Smooth muscle cell (in vitro differentiated cells): ENCODE results near the gene KCNK15. TPM values are rescaled to one million over a fixed set of nuclear protein-coding genes. Genes with fewer than 3 reads are reported as not detected.
"Not testable (repeated sequence)": the region's sequence is repeated elsewhere in the genome, so short reads cannot be mapped to it uniquely, and the experiment has no call there.

Experiments
- DNase-seq: peaks from one replicate; lab custom pipeline; 2025; ENCODE audit not compliant: unreplicated experiment; lab: John Stamatoyannopoulos, UW
- H2AFZ ChIP-seq: fragments of 200-600 bp; sonication (generic); 2 replicates; pipeline ENCODE4 v1.6.0; 2016; ENCODE audit warnings: antibody characterized with exemption, low read depth, mild to moderate bottlenecking
- H3F3A ChIP-seq: fragments of 200-600 bp; sonication (generic); 2 replicates; pipeline ENCODE4 v1.6.0; 2017; ENCODE audit warnings: antibody characterized with exemption, low read depth
- H3K27ac ChIP-seq: fragments of 200-600 bp; sonication (generic); 2 replicates; pipeline ENCODE4 v1.5.1; 2016; ENCODE audit warnings: low read depth, mild to moderate bottlenecking
- H3K27me3 ChIP-seq: fragments of 200-600 bp; sonication (generic); 2 replicates; pipeline ENCODE4 v1.6.1; 2016; ENCODE audit warnings: low read depth, mild to moderate bottlenecking
- H3K36me3 ChIP-seq: fragments of 200-600 bp; sonication (generic); 2 replicates; pipeline ENCODE4 v1.5.1; 2016; ENCODE audit warnings: low read depth
- H3K4me1 ChIP-seq: fragments of 200-600 bp; sonication (generic); 2 replicates; pipeline ENCODE4 v1.5.1; 2016; ENCODE audit warnings: low read depth
- H3K4me2 ChIP-seq: fragments of 200-600 bp; sonication (generic); 2 replicates; pipeline ENCODE4 v1.6.0; 2016; ENCODE audit warnings: mild to moderate bottlenecking
- H3K4me3 ChIP-seq: fragments of 200-600 bp; sonication (generic); 2 replicates; pipeline ENCODE4 v1.5.1; 2016; ENCODE audit warnings: mild to moderate bottlenecking
- H3K79me2 ChIP-seq: fragments of 200-600 bp; sonication (generic); 2 replicates; pipeline ENCODE4 v1.6.0; 2016; ENCODE audit warnings: low read depth, mild to moderate bottlenecking
- H3K9ac ChIP-seq: fragments of 200-600 bp; sonication (generic); 2 replicates; pipeline ENCODE4 v1.6.0; 2016; ENCODE audit warnings: low read depth
- H3K9me3 ChIP-seq: fragments of 200-600 bp; sonication (generic); replicated peaks from 2 replicates; pipeline ENCODE4 v1.5.1; 2016; ENCODE audit warnings: low read depth
- H4K20me1 ChIP-seq: fragments of 200-600 bp; sonication (generic); 2 replicates; pipeline ENCODE4 v1.6.0; 2016; ENCODE audit warnings: low read depth
- CTCF ChIP-seq: fragments of 200-600 bp; sonication (generic); IDR thresholded peaks from 2 replicates; pipeline ENCODE4 v1.5.1; 2017; ENCODE audit warnings: borderline replicate concordance, mild to moderate bottlenecking, antibody characterized with exemption; ENCODE audit not compliant: insufficient read depth, poor library complexity, severe bottlenecking
- WGBS: methylation state at CpG from one replicate; pipeline ENCODE4 v1.1.7; 2016; ENCODE audit warnings: low lambda C conversion rate; 5-methylcytosine and 5-hydroxymethylcytosine counted together
- polyA plus RNA-seq: library from polyadenylated mRNA; unstranded; fragments of >200 nt; fragmentation: Nextera tagmentation; extraction: Ambion mirVana; gene quantifications from 2 replicates; pipeline ENCODE4 v1.2.1, GENCODE V29; 2016
- total RNA-seq: library from RNA; depleted of rRNA; stranded (reverse); fragments of >200 nt; gene quantifications from 2 replicates; pipeline ENCODE4 v1.2.3, GENCODE V29; 2014

KCNK15 gene
- total RNA-seq (0.54 TPM in 1 of 2 replicates, not detected in the other), polyA plus RNA-seq (0.06 and 0.24 TPM in 2 replicates)

DNA sequence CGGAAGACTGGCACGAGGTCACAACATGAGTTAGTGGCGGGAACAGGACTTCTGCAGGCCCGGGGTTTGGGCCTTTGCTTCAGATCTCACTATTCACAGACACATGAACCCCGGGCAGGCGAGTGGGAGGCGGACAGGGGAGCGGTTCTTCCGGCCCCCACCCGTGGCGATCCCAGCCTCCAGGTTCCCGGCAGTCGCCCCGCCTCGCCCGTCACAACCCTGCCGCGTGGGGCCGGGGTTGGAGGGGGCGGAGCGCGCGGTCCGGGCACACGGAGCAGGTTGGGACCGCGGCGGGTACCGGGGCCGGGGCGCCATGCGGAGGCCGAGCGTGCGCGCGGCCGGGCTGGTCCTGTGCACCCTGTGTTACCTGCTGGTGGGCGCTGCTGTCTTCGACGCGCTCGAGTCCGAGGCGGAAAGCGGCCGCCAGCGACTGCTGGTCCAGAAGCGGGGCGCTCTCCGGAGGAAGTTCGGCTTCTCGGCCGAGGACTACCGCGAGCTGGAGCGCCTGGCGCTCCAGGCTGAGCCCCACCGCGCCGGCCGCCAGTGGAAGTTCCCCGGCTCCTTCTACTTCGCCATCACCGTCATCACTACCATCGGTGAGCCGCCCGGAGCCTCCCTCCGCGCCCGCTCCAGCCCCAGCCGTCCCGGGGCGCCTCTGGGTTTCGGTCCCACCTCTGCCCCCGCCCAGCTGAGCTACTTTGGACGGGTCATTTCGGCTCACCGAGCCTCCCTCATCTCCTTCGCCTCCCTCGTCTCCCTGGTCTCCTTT is at the start of gene KCNK15:
KCNK15 (plus strand) TSS at position 268 of the 769 bp plus-strand sequence; CDS start at position 314, 46 bp downstream.
- no peaks in the 10 kb centered on the region for H3K9me3 ChIP-seq
- no peaks in the 10 kb centered on the region for H3K36me3 ChIP-seq
- no peak within 1 kb of the TSS for H3K9ac ChIP-seq
- no peaks in the 10 kb centered on the region for H3F3A ChIP-seq
- H3K4me2 ChIP-seq = peak within 1 kb of the TSS; percentile 99
- peak within 1 kb of the TSS; percentile 52 for H3K4me3 ChIP-seq
- TF ChIP-seq CTCF = no peak
- H3K27me3 ChIP-seq = peaks cover 16% of the 10 kb centered on the region
- H4K20me1 ChIP-seq = no peaks in the 10 kb centered on the region
- H3K4me1 ChIP-seq = peaks cover 3% of the 10 kb centered on the region
- no peak within 1 kb of the TSS for H3K27ac ChIP-seq
- no peak for DNase-seq
- 5% methylated on average over 66 of the region's 81 CpGs for WGBS
- no peaks in the 10 kb centered on the region for H3K79me2 ChIP-seq
- peak within 1 kb of the TSS; percentile 94 for H2AFZ ChIP-seq

DNA sequence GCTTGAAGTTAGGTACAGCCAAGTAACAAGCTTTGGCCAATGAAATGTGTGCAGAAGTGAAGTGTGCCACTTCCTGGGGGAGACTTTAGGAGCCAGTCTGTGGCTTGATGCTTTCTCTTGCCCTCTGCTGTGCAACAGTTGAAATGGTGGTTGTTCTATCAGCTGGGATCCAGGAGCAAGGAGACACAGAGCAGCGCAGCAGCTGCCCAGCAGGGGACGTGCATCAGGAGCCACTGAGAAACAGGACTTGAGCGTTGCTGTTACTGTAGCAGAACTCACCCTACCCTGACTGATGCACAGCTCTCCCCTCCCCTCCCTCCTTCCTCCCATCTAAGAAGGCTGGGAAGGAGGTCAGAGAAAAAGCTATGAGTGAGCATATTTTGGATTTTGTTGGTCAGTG is 49.4 kb upstream of the KCNK15 start:
- Histone ChIP-seq H3K79me2 (no peaks in the 10 kb centered on the region), H3F3A (peaks cover 26% of the 10 kb centered on the region), H3K27me3 (no peaks in the 10 kb centered on the region), H3K27ac (no peak overlapping the region), H4K20me1 (no peaks in the 10 kb centered on the region), H2AFZ (no peak overlapping the region), H3K36me3 (no peaks in the 10 kb centered on the region), H3K4me1 (peaks cover 8% of the 10 kb centered on the region), H3K9ac (no peak overlapping the region), H3K9me3 (no peaks in the 10 kb centered on the region), H3K4me3 (no peak overlapping the region), H3K4me2 (no peak overlapping the region)
- 89% methylated on average over 3 of the region's 3 CpGs for WGBS
- DNase-seq = no peak
- TF ChIP-seq CTCF = no peak

DNA sequence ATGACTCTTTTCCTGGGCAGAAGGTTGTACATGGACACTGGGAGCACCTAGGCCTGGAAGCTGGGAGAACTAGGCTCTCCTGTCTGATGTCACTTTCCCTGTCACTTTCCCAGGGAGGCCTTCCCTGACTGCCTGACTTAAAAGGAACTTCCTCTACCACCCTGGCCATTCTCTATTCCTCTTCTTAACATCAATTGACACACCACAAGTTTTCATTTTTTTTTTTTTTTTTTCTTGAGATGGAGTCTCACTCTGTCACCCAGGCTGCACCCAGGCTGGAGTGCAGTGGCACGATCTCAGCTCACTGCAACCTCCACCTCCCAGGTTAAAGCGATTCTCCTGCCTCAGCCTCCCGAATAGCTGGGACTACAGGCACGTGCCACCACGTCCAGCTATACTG is 48.6 kb upstream of the KCNK15 start:
- H3K79me2 ChIP-seq, H3K36me3 ChIP-seq, H3K4me3 ChIP-seq, H2AFZ ChIP-seq, H3K4me2 ChIP-seq, H3K9me3 ChIP-seq, H4K20me1 ChIP-seq, H3K27ac ChIP-seq, H3K27me3 ChIP-seq, H3K9ac ChIP-seq, DNase-seq: not testable (repeated sequence)
- WGBS = 98% methylated on average over 5 of the region's 5 CpGs
- Histone ChIP-seq H3F3A (peaks cover 26% of the 10 kb centered on the region), H3K4me1 (peaks cover 14% of the 10 kb centered on the region)

- H3K79me2 ChIP-seq = no peaks in the 10 kb centered on the region
- H3K4me1 ChIP-seq = peaks cover 14% of the 10 kb centered on the region
- H3K4me2 ChIP-seq = no peak overlapping the region
- no peak for TF ChIP-seq CTCF
- H4K20me1 ChIP-seq = no peaks in the 10 kb centered on the region
- no peak overlapping the region for H3K27ac ChIP-seq
- H3K9me3 ChIP-seq = no peaks in the 10 kb centered on the region
- H2AFZ ChIP-seq = no peak overlapping the region
- no peak overlapping the region for H3K9ac ChIP-seq
- WGBS = 42% methylated on average over 3 of the region's 3 CpGs
- H3K36me3 ChIP-seq = no peaks in the 10 kb centered on the region
- peaks cover 22% of the 10 kb centered on the region for H3F3A ChIP-seq
- no peak overlapping the region for H3K4me3 ChIP-seq
- H3K27me3 ChIP-seq = no peaks in the 10 kb centered on the region
- no peak for DNase-seq
Measured at GRCh38 chr20:44698351-44698750, 47.3 kb upstream of the KCNK15 start.
